ENCODE measurements around the gene NINL. TPM values are rescaled to one million over a fixed set of nuclear protein-coding genes. Genes with fewer than 3 reads are reported as not detected.
A peak's percentile ranks its signal among the peaks of the same experiment; 100 is the strongest.
"Not testable (repeated sequence)": the region's sequence is repeated elsewhere in the genome, so short reads cannot be mapped to it uniquely, and the experiment has no call there.

Gene NINL
- 7.7 TPM for polyA plus RNA-seq (2013, experiment 1 of 2; ENCODE audit: insufficient read length)
- 8.5 TPM for polyA plus RNA-seq (2013, experiment 2 of 2; ENCODE audit: insufficient read length)

GRCh38 chr20:25584905-25585704, at the start of gene NINL:
Gene NINL, minus strand, starts transcription at chr20:25585531. Its CDS starts 58,944 bp downstream, at chr20:25526587.
- DNase-seq, result peak; percentile 75

GRCh38 chr20:25632940-25633790, 47.8 kb upstream of the NINL start:
- peak; percentile 11 for DNase-seq

GRCh38 chr20:25630615-25631014, 45.3 kb upstream of the NINL start:
- DNase-seq, result not testable (repeated sequence)

- no peak for DNase-seq
Measured at GRCh38 chr20:25629816-25630499, 44.6 kb upstream of the NINL start.

GRCh38 chr20:25626779-25627178, 41.4 kb upstream of the NINL start:
- DNase-seq, result no peak

GRCh38 chr20:25624500-25624939, 39.2 kb upstream of the NINL start:
- DNase-seq, result no peak

DNA sequence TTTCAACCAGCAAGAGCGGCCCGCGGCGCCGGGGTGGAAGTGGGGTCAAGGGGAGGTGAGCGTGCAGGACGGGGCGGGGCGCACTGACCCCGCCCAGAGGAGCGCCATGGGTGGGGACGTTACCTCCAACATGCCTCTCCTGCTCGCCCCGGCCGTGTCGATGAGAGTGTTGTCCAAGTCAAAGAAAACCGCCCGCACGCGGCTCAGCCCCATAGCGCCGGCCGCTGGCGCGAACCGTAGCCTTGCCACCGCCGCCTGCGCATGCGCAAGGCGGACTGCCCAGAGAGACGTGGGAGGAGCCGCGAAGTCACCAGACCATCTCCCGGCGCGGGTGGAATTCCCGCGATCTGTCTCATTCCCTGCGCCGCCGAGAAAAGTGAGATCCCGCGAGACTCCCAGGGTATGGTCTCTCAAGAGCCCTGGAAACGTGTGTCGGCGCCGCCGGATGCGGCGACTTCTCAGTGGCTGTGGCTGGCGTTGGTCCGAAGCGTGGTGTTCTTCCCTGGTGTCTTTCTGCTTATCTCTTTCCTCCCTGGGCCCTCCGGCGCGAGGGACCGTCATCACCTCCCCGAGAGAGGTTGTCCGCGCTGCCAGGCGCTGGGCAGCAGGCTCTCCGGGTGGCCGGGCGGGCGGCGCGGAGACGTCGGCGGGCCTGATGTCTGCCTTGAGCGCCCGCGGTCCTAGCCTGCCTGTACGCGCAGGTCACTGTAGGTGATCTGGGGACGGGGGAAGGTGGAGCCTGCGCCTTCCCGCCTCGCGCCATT, 38.6 kb upstream of the NINL start, which contains the start of gene NANP:
NANP (minus strand) TSS at position 279 of the 764 bp plus-strand sequence; CDS start at position 213, 66 bp downstream.
- DNase-seq, result peak; percentile 99

DNA sequence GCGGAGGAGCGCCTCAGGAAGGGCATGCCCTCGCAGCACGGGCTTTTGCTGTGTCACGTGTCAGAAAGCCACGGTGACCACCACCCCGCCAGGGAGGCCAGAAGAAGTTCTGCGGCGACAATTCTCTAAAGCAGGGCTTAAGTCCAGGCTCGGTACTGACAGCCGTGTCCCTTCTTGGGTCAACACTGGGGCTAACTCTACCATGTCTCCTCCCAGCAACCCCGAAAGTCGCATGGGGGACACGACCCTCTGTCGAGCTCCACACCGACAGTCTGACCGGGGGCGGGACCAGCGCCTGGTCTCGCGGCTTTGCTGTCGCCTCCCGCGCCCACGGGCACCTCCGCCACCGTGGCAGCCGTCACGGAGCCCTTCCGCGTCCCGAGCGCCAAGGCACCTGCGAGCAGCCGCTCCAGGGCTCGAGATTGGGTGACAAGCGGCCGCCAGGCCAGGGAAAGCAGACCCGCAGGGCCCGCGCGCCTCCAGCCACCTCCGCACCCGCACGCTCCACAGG, 37.9 kb upstream of the NINL start:
- peak; percentile 33 for DNase-seq

DNA sequence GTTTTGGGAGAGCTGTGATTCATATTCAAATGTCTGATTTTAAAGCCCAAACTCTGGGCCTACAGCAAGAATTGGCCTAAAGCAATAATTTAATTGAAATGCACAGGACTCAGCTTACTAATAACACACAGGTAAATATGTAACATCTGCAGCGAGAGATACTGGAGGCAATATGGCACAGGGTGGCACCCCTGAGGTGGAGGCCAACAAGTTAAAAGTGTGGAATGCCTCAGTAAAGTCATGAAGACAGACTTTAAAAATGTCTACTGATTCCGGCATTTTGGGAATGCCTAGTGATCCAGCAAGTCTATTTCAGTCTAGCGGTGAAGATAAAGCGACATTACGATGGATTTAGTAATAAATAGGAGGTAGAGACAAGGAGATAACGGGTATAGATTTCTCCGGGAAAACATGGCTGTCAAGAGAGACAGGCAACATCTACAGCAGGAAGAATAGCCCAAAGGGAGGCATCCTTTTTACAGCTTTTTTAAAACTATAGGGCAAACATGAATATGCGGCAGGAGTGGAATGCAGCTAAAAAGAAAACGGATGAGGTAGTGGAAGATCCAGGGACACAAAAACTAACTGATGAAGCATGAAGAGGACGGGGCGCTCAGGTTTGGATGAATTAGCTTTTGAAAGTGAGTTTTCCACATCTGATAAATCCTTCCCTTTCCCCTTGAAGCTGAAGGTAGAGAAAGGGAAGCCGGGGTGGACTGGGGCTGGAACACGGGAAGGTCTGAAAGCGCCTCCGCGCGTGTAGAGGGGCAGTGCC, 37.3 kb upstream of the NINL start:
- peak; percentile 7 for DNase-seq

GRCh38 chr20:25622049-25622448, 36.7 kb upstream of the NINL start:
- DNase-seq, result no peak

DNA sequence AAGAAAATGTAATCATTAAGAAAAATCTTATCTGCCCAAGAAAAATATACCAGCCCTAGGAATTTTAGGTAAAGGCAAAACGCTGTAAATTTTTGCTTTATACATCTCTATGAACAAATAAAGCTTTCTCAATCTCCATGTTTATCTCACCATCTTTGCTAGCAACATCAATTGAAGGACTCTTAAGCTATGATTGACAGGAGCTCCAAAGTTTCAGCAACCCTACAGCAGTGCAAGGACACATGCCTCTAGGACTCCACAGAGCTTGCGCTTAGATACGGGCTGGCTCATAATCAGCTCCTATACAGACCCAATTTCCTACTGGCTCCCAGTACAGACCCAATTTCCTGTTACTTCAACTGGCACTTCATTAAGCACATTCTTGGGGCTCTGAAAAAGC, 34.2 kb upstream of the NINL start:
- no peak for DNase-seq

DNA sequence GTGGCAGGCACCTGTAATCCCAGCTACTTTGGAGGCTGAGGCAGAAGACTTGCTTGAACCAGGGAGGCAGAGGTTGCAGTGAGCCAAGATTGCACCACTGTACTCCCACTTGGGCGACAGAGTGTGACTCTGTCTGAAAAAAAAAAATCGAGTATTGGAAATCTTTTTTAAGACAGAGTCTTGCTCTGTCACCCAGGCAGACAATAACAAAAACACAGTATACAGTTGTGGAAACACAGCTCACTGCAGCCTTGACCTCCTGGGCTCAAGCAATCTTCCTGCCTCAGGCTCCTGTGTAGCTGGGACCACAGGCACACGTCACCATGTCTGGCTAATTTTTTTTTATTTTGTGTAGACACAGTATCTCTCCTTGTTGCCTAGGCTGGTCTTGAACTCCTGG, 23.4 kb upstream of the NINL start:
- DNase-seq, result no peak

DNA sequence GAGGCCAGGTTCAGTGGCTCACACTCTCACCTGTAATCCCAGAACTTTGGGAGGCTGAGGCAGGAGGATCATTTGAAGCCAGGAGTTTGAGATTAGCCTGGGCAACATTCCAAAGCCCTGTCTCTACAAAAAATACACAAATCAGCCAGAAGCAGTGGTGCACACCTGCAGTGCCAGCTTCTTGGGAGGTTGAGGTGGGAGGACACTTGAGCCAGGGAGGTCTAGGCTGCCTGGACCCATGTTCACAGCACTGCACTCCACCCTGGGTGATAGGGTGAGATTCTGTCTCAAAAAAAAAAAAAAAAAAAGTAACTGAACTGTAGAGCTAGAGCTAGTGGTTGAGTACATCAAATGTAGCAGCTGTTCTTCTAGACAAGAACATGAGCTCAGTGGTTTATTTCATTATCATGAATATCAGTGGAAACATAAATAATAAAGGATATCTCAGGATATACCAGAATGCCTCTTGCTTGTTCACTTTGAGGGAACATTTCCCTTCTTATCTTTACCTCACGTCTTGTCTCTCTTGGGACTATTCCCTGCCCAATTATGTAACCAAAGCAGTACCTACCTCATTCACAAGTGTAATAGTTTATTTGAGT, 20.9 kb upstream of the NINL start:
- DNase-seq, result no peak

DNA sequence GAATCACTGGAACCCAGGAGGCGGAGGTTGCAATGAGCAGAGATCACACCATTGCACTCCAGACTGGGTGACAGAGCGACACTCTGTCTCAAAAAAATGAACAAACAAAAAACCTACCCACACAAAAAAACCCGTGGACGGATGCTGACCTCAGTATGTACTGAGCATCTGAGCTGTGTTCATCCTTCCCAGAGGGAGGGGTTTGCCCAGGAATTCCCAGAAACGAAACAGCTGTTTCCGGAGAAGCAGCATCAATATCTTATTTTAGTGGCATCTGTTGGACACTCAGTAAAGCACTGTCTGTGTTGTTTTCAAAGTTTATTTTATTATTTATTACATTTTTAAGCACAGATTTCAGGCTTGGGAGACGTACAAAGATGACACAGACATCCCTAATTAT, 19.8 kb upstream of the NINL start:
- no peak for DNase-seq

- DNase-seq, result no peak
Measured at GRCh38 chr20:25604611-25605010, 19.3 kb upstream of the NINL start.

GRCh38 chr20:25602914-25603309, 17.6 kb upstream of the NINL start:
- DNase-seq, result not testable (repeated sequence)

GRCh38 chr20:25602191-25602913, 17.0 kb upstream of the NINL start:
- not testable (repeated sequence) for DNase-seq

DNA sequence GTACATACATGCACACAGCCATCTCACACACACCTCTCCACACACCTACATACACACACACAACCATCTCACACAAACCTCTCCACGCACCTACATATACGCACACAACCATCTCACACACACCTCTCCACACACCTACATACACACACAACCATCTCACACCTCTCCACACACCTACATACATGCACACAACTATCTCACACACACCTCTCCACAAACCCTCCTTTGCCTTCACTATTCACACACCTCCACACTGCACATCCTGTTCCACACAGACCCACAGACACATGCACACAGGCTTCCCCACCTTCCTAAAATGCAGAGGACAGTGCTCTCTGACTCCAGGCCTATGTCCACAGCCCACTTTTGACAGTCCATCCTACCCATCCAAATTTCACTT, 16.3 kb upstream of the NINL start:
- DNase-seq, result no peak

DNA sequence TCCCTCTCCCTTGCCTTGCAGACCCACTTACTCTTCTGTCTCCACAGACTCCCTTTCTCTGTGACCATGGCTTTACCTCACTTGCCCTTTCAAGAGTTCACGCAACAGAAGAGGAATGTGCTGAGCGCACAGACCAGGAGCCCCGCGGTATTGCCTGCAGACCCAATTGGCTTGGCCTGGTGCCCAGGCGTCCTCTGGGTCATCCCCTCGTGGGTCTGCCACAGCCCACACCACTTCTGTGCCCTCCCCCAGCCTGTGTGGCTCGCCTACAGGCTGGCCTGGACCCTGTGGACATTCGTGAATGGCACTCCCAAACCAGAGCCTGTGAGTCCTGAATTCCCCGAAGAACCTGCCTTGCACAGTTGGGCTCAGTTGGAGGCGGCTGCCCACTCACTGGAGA, 15.3 kb upstream of the NINL start:
- DNase-seq, result peak; percentile 9
